DMS79 (cell line): ENCODE measurements around the gene HSD17B2.
"Not testable (repeated sequence)": the region's sequence is repeated elsewhere in the genome, so short reads cannot be mapped to it uniquely, and the experiment has no call there.

Source experiments
- DNase-seq: peaks from one replicate; lab custom pipeline; 2025; lab: John Stamatoyannopoulos, UW

Gene HSD17B2

GRCh38 chr16:82134846-82135245 is 99.8 kb downstream of the HSD17B2 start:
- DNase-seq, result no peak

DNA sequence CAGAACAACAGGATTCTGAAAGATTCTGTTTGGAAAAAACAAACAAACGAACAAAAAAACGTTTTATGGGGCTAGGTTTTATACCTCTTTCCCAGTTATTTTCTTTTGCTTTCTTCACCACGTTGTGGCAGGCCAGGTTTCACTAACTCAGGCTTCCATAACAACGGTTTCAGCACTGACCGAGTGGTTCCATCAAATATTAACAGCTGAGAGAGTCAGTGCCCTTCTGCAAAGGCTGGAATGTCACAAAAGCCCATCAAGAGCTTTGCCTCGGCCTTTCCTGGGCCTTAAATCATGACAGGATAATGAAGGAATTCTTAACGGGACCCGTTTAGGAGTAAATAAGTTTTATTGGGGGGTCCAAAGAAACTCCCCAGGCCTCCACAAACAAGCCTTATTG is 100.8 kb downstream of the HSD17B2 start:
- DNase-seq, result no peak

DNA sequence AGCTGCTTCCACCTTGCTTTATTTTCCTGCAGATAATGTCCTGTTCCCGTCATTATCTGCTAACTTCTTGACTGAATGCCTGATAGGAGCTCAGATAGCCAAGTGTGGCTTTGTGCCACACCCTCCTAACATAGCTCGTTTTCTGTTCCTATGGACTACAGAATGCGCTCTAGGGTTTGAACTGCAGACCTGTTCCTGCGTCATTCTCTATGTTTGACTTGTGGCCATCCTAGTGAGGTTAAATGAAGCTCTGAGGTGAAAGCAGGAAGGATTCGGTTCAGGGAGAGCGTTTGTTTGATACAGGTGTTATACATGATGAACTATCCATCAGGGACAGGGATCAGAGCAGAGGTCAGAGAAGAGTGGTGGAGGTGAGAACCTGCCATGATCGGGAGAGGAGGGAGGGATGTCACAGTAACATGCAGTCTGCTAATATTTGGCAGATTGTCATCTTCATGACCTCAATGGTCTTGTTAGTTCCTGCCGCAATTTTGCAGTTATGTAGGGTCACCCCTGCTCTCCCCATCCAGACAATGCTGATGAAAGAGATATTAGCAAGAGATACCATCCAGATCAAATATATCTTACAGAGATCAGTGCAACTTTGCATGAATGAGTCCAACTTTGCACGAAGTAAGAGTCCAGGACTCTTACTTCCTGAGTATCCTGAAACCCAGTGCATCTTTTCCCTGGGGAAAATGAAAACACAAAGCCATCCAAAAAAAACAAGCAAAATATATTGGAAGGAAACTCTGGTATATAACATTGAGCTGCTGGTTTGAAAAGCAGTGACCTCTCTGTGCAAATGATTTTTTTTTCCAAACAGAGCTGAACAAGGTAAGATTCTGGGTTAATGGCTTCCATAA is 102.1 kb downstream of the HSD17B2 start:
- DNase-seq, result no peak

GRCh38 chr16:82137822-82138167 is 102.7 kb downstream of the HSD17B2 start:
- no peak for DNase-seq

- no peak for DNase-seq
Measured at GRCh38 chr16:82138478-82139285, 103.6 kb downstream of the HSD17B2 start.

GRCh38 chr16:82139286-82139571 is 104.2 kb downstream of the HSD17B2 start:
- DNase-seq, result not testable (repeated sequence)

GRCh38 chr16:82146556-82146955 is 111.5 kb downstream of the HSD17B2 start:
- no peak for DNase-seq

GRCh38 chr16:82146957-82147356 is 111.9 kb downstream of the HSD17B2 start:
- DNase-seq, result no peak

DNA sequence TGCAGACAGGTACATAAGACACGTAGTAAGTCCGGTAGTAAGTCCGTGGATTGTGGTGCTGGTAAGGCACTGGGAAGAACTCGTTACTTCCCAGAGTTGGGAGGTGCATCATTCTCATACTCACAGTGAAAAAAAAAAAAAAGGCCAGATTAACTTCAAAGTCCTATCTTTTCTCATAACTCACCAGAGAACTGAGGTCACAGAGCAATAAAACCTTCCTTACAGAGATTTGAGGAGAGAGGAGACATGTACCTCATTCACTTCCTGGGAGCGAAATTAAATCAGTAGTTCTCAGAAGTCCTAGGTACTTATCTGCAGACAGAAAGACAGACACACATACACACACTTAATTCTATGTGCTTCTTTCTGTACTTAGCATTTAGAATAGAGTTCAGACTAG is 112.5 kb downstream of the HSD17B2 start:
- no peak for DNase-seq
